HepG2 (cell line): ENCODE measurements around the gene LNX2. TPM values are rescaled to one million over a fixed set of nuclear protein-coding genes. Genes with fewer than 3 reads are reported as not detected.

ENCODE experiments used
- ATAC-seq: fragments of 200-7000 bp; cut with Tn5 transposase; 3 replicates; pipeline ENCODE4 v1.9.1; 2020; ENCODE audit warnings: mild to moderate bottlenecking, moderate library complexity
- BruUV-seq: library from RNA; stranded (reverse); fragments of 400-500 nt; replicated peaks from 2 replicates; lab custom pipeline; 2021; lab: Mats Ljungman, UMichigan
- CTCF ChIA-PET: fragments of 300-600 bp; formaldehyde crosslinking; extraction: SDS; loops from one replicate; lab custom pipeline; 2021; ENCODE audit warnings: low total read pairs, inconsistent platforms, low intra/inter-chr PET ratio; lab: Yijun Ruan, JAX
- POLR2A ChIA-PET: fragments of 350-600 bp; sonication (Branson Sonifier 250); formaldehyde crosslinking; loops from one replicate; lab custom pipeline; 2020; ENCODE audit warnings: antibody characterized with exemption, inconsistent platforms; lab: Yijun Ruan, JAX
- DNase-seq: peaks from one replicate; pipeline ENCODE4 v3.0.0-alpha.2; 2015; ENCODE audit warnings: low spot score
- FAIRE-seq: peaks from 3 replicates; lab custom pipeline; 2011; peaks lifted over from hg19 to GRCh38; lab: Jason Lieb, UNC
- H2AFZ ChIP-seq: one replicate; pipeline ENCODE4 v1.6.1; 2011; ENCODE audit warnings: low read length, inconsistent platforms
- H3K27ac ChIP-seq: fragments of 300-600 bp; 3 replicates; pipeline ENCODE4 v1.8.0; 2011; ENCODE audit warnings: mixed run types, mild to moderate bottlenecking, mixed read lengths, low read length, inconsistent platforms; ENCODE audit not compliant: insufficient read depth; ENCODE audit errors: extremely low read length
- H3K27me3 ChIP-seq, 2 experiments: fragments of 200-600 bp in 1 of 2; 2 replicates in 1 of 2; 3 replicates in 1 of 2; pipeline versions ENCODE4 v1.6.0 to v1.8.0; 2011; ENCODE audit warnings: low read length in 2 of 2, mild to moderate bottlenecking in 2 of 2, moderate library complexity in 2 of 2, inconsistent platforms in 1 of 2; ENCODE audit not compliant: insufficient read depth in 2 of 2, control insufficient read depth in 1 of 2
- H3K36me3 ChIP-seq, 2 experiments: fragments of 200-600 bp in 1 of 2; replicated peaks in 1 of 2; 2 replicates in 1 of 2; 3 replicates in 1 of 2; pipeline versions ENCODE4 v1.5.1 to v1.8.0; 2011; ENCODE audit warnings: low read length in 2 of 2, inconsistent platforms in 1 of 2; ENCODE audit not compliant: insufficient read depth in 2 of 2, control insufficient read depth in 1 of 2
- H3K4me1 ChIP-seq: 2 replicates; pipeline ENCODE4 v1.5.1; 2012; ENCODE audit warnings: low read length, inconsistent platforms; ENCODE audit not compliant: insufficient read depth
- H3K4me2 ChIP-seq: 2 replicates; pipeline ENCODE4 v1.6.0; 2011; ENCODE audit warnings: low read depth, low read length, inconsistent platforms
- H3K4me3 ChIP-seq, 3 experiments: fragments of 200-600 bp in 1 of 3; sonication (generic), shearing (Covaris generic) in 1 of 3; replicated peaks in 1 of 3; 2 replicates each; pipeline ENCODE4 v1.5.1; 2011 to 2016; ENCODE audit warnings: low read length in 3 of 3, inconsistent platforms in 2 of 3, low read depth in 2 of 3, mild to moderate bottlenecking in 2 of 3, control low read depth in 1 of 3, mixed read lengths in 1 of 3; ENCODE audit not compliant: insufficient read depth in 1 of 3
- H3K79me2 ChIP-seq: one replicate; pipeline ENCODE4 v1.6.1; 2011; ENCODE audit warnings: low read length, inconsistent platforms; ENCODE audit not compliant: insufficient read depth
- H3K9ac ChIP-seq: 2 replicates; pipeline ENCODE4 v1.6.0; 2011; ENCODE audit warnings: mild to moderate bottlenecking, low read depth, low read length, inconsistent platforms; ENCODE audit not compliant: insufficient read depth
- H3K9me3 ChIP-seq: 2 replicates; pipeline ENCODE4 v1.5.1; 2012; ENCODE audit warnings: mild to moderate bottlenecking, low read length
- H4K20me1 ChIP-seq: 2 replicates; pipeline ENCODE4 v1.6.0; 2011; ENCODE audit warnings: inconsistent platforms, mild to moderate bottlenecking, low read length, moderate library complexity; ENCODE audit not compliant: insufficient read depth
- KDM2A ChIP-seq: sonication (generic); formaldehyde crosslinking; IDR thresholded peaks from 2 replicates; pipeline ENCODE4 v1.4.0; 2020; ENCODE audit warnings: low read depth, missing genetic modification reagents, borderline replicate concordance
- LCORL ChIP-seq, 2 experiments: fragments of 450-650 bp in 1 of 2; sonication (generic) in 1 of 2; formaldehyde crosslinking in 1 of 2; IDR thresholded peaks; 2 replicates each; pipeline versions ENCODE4 v1.5.0 to v1.6.1; 2017 to 2020; ENCODE audit warnings: antibody characterized with exemption in 1 of 2, missing genetic modification reagents in 1 of 2
- RBM22 ChIP-seq: fragments of 200-400 bp; formaldehyde crosslinking; optimal IDR thresholded peaks from 2 replicates; pipeline ENCODE3; 2017; ENCODE audit warnings: mild to moderate bottlenecking, low read length, moderate library complexity
- STAG1 ChIP-seq: sonication (generic); formaldehyde crosslinking; IDR thresholded peaks from 2 replicates; pipeline ENCODE4 v1.4.0; 2020; ENCODE audit warnings: missing genetic modification reagents
- TARDBP ChIP-seq: sonication (generic); formaldehyde crosslinking; IDR thresholded peaks from 2 replicates; pipeline ENCODE4 v1.8.0; 2022; ENCODE audit warnings: mild to moderate bottlenecking, missing genetic modification reagents
- ZNF3 ChIP-seq: IDR thresholded peaks from 2 replicates; pipeline ENCODE4 v1.7.0; 2017; ENCODE audit warnings: inconsistent platforms
- ZNF615 ChIP-seq: sonication (generic); formaldehyde crosslinking; IDR thresholded peaks from 2 replicates; pipeline ENCODE4 v1.5.0; 2020; ENCODE audit warnings: mild to moderate bottlenecking, missing genetic modification reagents, borderline replicate concordance
- WGBS: methylation state at CpG from one replicate; pipeline ENCODE4 v1.1.6; 2017; ENCODE audit warnings: low lambda C conversion rate; 5-methylcytosine and 5-hydroxymethylcytosine counted together
- in situ Hi-C: cut with HindIII; loops from 2 replicates; pipeline ENCODE4 v1.10.0; 2017; ENCODE audit warnings: low pct_unique_long_range_greater_than_20kb; ENCODE audit not compliant: extremely low pct_ligation_motif_present
- intact Hi-C: fragments of 100-400 bp; cut with micrococcal nuclease; formaldehyde crosslinking; loops from one replicate; pipeline ENCODE4 v1.10.0; 2022; ENCODE audit not compliant: unreplicated experiment
- polyA plus RNA-seq, 8 experiments: library from polyadenylated mRNA; depleted of rRNA in 3 of 8; stranded (reverse) in 7 of 8; unstranded in 1 of 8; fragments of >200 nt; fragmentation: Illumina TruSeq in 4 of 8; extraction: Trizol in 4 of 8; gene quantifications; 2 replicates each; pipeline versions ENCODE4 v1.2.1 to v1.2.3, GENCODE V29; 2011 to 2016; ENCODE audit warnings: low read depth in 4 of 8, missing spikeins in 1 of 8, mixed read lengths in 1 of 8; ENCODE audit not compliant: insufficient read depth in 1 of 8
- total RNA-seq, 5 experiments: library from RNA; depleted of rRNA; stranded (reverse); fragments of >200 nt; fragmentation: Illumina TruSeq; extraction: Trizol; gene quantifications; 2 replicates each; pipeline ENCODE4 v1.2.3, GENCODE V29; 2016; ENCODE audit warnings: low read depth in 1 of 5
- TF ChIP-seq, protein P1 (sequence below), 2 experiments: fragments of 450-650 bp in 1 of 2; sonication (generic) in 1 of 2; formaldehyde crosslinking; IDR thresholded peaks; 2 replicates each; pipeline versions ENCODE4 v1.5.0 to v1.8.0; 2020 to 2022; ENCODE audit warnings: mild to moderate bottlenecking in 1 of 2, missing genetic modification reagents in 1 of 2
- TF ChIP-seq, protein P2 (sequence below): sonication (generic); formaldehyde crosslinking; IDR thresholded peaks from 2 replicates; pipeline ENCODE4 v1.4.0; 2020; ENCODE audit warnings: mild to moderate bottlenecking, low read depth, missing genetic modification reagents

LNX2 gene
- total and polyA plus RNA-seq, 2 of the 13 experiments (the other 11 are each of a cell fraction or from before 2014, with no cell fraction given): 9.2 to 9.7 TPM

DNA sequence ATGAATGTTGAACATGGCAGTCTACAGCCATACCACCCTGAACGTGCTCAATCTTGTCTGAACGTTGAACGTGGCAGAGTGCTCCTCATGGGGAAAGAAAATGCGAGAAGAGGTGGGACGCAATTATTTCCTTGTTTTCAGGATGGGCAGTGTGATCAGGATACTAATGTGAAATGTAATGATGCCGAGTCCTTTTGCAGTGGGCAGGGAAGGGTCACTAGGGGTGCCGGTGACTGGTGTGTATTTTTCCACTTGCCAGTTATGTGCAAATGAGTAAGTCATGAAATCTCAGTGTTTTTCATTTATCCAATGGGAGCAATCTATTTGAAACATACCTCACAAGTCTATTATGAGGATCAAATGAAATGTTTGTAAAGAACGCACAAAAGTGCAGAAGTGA, 84.8 kb downstream of the LNX2 start:
- ChIA-PET CTCF (interaction anchor here (0.9 kb wide), 1 partner anchor 291 kb away, joined by 3 read pairs; no protein-coding TSS in a partner anchor), POLR2A (no interaction called here)
- TF ChIP-seq ZNF3 (0 out of 2 replicates have a peak, but pooled peaks have one; percentile 60), STAG1 (CRISPR knock-in tag) (peak; percentile 49), KDM2A (CRISPR knock-in tag) (no peak)
- Histone ChIP-seq H3K27ac (no peak overlapping the region), H4K20me1 (no peaks in the 10 kb centered on the region), H2AFZ (no peak overlapping the region), H3K9ac (no peak overlapping the region), H3K27me3 (no peaks in the 10 kb centered on the region), H3K79me2 (no peaks in the 10 kb centered on the region), H3K36me3 (no peaks in the 10 kb centered on the region), H3K4me2 (no peak overlapping the region), H3K4me1 (peaks cover 29% of the 10 kb centered on the region), H3K4me3 (no peak overlapping the region), H3K9me3 (no peaks in the 10 kb centered on the region)
- intact Hi-C loops (no loop called here), in situ Hi-C loops (loop anchor here (10.0 kb wide), 1 partner anchor 289 kb away; no protein-coding TSS in a partner anchor)
- no TSS peak for BruUV-seq
- ATAC-seq: no peak
- no peak for DNase-seq
- WGBS: 38% methylated on average over 8 of the region's 8 CpGs
- no peak for FAIRE-seq

DNA sequence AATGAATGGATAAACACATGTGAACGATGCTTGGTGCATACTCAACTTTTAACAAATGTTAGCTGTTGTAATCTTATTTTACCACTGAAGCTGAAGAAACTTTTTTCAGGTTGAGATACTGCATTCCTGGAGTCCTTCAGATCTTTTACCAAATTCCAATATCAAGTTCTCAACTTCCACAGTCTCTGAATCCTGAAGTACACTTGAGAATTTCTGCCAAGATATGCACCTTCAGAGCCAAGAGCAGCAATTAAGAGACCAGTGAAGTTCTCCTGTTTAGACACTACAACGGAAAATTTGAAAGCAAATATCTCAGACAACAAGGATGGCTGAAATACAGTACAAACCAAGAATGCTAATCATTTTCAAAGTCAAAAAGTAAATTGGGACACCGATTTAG, 85.3 kb downstream of the LNX2 start:
- intact Hi-C loops: loop anchor here (5.0 kb wide), 2 partner anchors 82 to 447 kb away; no protein-coding TSS in a partner anchor
- POLR2A ChIA-PET: interaction anchor here (0.8 to 0.9 kb wide), 2 partner anchors 85 kb away, joined by 3 read pairs; partner anchors contain the start of gene MTIF3
- CTCF ChIA-PET: interaction anchor here (0.9 kb wide), 1 partner anchor 291 kb away, joined by 3 read pairs; no protein-coding TSS in a partner anchor
- Histone ChIP-seq H2AFZ (no peak overlapping the region), H3K9ac (no peak overlapping the region), H3K27me3 (no peaks in the 10 kb centered on the region), H3K4me3 (no peak overlapping the region), H3K79me2 (no peaks in the 10 kb centered on the region), H4K20me1 (no peaks in the 10 kb centered on the region), H3K27ac (no peak overlapping the region), H3K9me3 (no peaks in the 10 kb centered on the region), H3K4me2 (no peak overlapping the region), H3K4me1 (peaks cover 29% of the 10 kb centered on the region), H3K36me3 (no peaks in the 10 kb centered on the region)
- no peak for ATAC-seq
- WGBS: 32% methylated on average over 3 of the region's 3 CpGs
- no peak for FAIRE-seq
- BruUV-seq: no TSS peak
- TF ChIP-seq TARDBP (CRISPR knock-in tag) (no peak), ZNF615 (no peak), RBM22 (no peak), LCORL (IDR thresholded peaks at IDR 0.05) (no peak), LCORL (CRISPR knock-in tag; IDR thresholded peaks at IDR 0.05) (no peak)
- TF ChIP-seq, protein P1, sequence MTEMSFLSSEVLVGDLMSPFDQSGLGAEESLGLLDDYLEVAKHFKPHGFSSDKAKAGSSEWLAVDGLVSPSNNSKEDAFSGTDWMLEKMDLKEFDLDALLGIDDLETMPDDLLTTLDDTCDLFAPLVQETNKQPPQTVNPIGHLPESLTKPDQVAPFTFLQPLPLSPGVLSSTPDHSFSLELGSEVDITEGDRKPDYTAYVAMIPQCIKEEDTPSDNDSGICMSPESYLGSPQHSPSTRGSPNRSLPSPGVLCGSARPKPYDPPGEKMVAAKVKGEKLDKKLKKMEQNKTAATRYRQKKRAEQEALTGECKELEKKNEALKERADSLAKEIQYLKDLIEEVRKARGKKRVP (CRISPR knock-in tag; IDR thresholded peaks at IDR 0.05): no peak
- TF ChIP-seq, protein P2, sequence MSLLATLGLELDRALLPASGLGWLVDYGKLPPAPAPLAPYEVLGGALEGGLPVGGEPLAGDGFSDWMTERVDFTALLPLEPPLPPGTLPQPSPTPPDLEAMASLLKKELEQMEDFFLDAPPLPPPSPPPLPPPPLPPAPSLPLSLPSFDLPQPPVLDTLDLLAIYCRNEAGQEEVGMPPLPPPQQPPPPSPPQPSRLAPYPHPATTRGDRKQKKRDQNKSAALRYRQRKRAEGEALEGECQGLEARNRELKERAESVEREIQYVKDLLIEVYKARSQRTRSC (CRISPR knock-in tag): no peak
- in situ Hi-C loops: loop anchor here (5.0 to 10.0 kb wide), 2 partner anchors 177 to 290 kb away; no protein-coding TSS in a partner anchor
- no peak for DNase-seq
